ENCODE results near the gene TNFSF13B.

DNA sequence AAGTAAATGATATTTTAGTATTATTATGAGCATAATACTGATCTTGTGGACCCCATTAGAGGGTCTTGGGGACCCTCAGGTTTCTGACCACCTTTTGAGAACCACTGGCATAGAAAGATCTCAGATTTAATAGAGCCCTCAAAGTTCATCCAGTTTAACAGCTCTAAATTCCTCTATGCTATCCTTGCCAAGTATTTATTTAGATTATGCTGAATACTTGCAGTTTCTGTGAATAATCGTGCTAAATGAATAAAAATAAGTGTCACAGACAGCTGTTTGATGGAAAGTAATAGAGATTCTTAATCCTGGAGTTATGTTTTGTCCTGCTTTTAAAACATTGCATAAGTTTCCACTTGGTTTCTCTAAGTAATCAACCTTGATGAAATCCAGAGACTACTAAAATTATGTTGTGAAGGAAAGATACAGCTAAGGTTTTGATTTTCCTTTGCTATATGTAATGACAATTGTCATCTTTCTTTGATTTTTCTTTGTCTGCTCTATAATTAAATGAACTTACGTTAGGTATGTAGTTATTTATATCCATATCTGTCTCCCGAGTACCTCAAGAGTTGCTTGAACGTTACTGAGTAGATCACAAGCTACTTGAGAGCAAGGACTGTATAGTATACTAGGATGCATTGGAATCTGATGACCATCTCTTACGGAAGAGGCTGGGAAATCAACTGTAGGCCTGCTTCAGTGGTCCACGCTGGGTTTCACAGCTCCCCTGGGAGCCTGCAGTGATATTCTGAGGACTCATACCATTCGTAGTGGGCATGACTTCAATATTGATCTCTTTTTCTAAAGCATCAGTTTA lies 45.6 kb upstream of the TNFSF13B start:
- TF ChIP-seq POLR2A (IDR thresholded peaks at IDR 0.05) (no peak), CTCF (IDR thresholded peaks at IDR 0.05) (no peak)
